NCI-H69 (cell line): ENCODE results near the gene NUDT15.
"Not testable (repeated sequence)": the region's sequence is repeated elsewhere in the genome, so short reads cannot be mapped to it uniquely, and the experiment has no call there.

Experiments
- DNase-seq: peaks from one replicate; lab custom pipeline; 2025; lab: John Stamatoyannopoulos, UW

Gene NUDT15

GRCh38 chr13:48043789-48044503 is 6.4 kb downstream of the NUDT15 start:
- no peak for DNase-seq

- DNase-seq: no peak
Observed at GRCh38 chr13:48050550-48050949, 13.0 kb downstream of the NUDT15 start.

GRCh38 chr13:48054601-48055000 is 17.1 kb downstream of the NUDT15 start:
- no peak for DNase-seq

- no peak for DNase-seq
Observed at GRCh38 chr13:48055712-48056111, 18.2 kb downstream of the NUDT15 start.

GRCh38 chr13:48058536-48058935 is 21.0 kb downstream of the NUDT15 start:
- not testable (repeated sequence) for DNase-seq

GRCh38 chr13:48059951-48060350 is 22.4 kb downstream of the NUDT15 start:
- not testable (repeated sequence) for DNase-seq

- peak; percentile 62 for DNase-seq
Observed at GRCh38 chr13:48066310-48066989, 28.9 kb downstream of the NUDT15 start.

GRCh38 chr13:48068036-48068435 is 30.5 kb downstream of the NUDT15 start:
- no peak for DNase-seq

- DNase-seq: no peak
Observed at GRCh38 chr13:48068952-48069351, 31.4 kb downstream of the NUDT15 start.

- DNase-seq: no peak
Observed at GRCh38 chr13:48069573-48069972, 32.0 kb downstream of the NUDT15 start.

GRCh38 chr13:48070942-48071341 is 33.4 kb downstream of the NUDT15 start:
- DNase-seq: no peak

- peak; percentile 9 for DNase-seq
Observed at GRCh38 chr13:48072304-48072703, 34.8 kb downstream of the NUDT15 start.

GRCh38 chr13:48072787-48073186 is 35.3 kb downstream of the NUDT15 start:
- no peak for DNase-seq

- DNase-seq: no peak
Observed at GRCh38 chr13:48074006-48074405, 36.5 kb downstream of the NUDT15 start.

- DNase-seq: peak; percentile 3
Observed at GRCh38 chr13:48078251-48078656, 40.7 kb downstream of the NUDT15 start.

GRCh38 chr13:48081739-48082138 is 44.2 kb downstream of the NUDT15 start:
- no peak for DNase-seq

GRCh38 chr13:48086272-48086671 is 48.7 kb downstream of the NUDT15 start:
- DNase-seq: no peak

- DNase-seq: no peak
Observed at GRCh38 chr13:48093588-48093987, 56.1 kb downstream of the NUDT15 start.

- DNase-seq: peak; percentile 13
Observed at GRCh38 chr13:48094404-48094780, 56.9 kb downstream of the NUDT15 start.

- peak; percentile 90 for DNase-seq
Observed at GRCh38 chr13:48094781-48095502, 57.4 kb downstream of the NUDT15 start, which contains the start of gene MED4. Gene MED4, minus strand, starts transcription at chr13:48095104. Its CDS starts 26 bp downstream, at chr13:48095078.

- peak; percentile 0 for DNase-seq
Observed at GRCh38 chr13:48096670-48097069, 59.1 kb downstream of the NUDT15 start.
